Mesendoderm (in vitro differentiated cells): Measurements from ENCODE around the gene SSBP3.

ENCODE experiments used
- DNase-seq: peaks from one replicate; pipeline ENCODE4 v3.0.0; 2013
- H2AK5ac ChIP-seq: 2 replicates; pipeline ENCODE4 v1.6.1; 2013; ENCODE audit warnings: low read length, inconsistent platforms
- H2BK120ac ChIP-seq: 2 replicates; pipeline ENCODE4 v1.6.1; 2013; ENCODE audit warnings: low read depth, mild to moderate bottlenecking, low read length, moderate library complexity, mixed read lengths
- H2BK15ac ChIP-seq: replicated peaks from 2 replicates; pipeline ENCODE4 v1.6.1; 2013; ENCODE audit warnings: low read depth, mild to moderate bottlenecking, moderate library complexity
- H2BK5ac ChIP-seq: 2 replicates; pipeline ENCODE4 v1.6.1; 2013; ENCODE audit warnings: low read length, inconsistent platforms
- H3K18ac ChIP-seq: 2 replicates; pipeline ENCODE4 v1.6.1; 2013; ENCODE audit warnings: mild to moderate bottlenecking, low read length, mixed read lengths
- H3K23ac ChIP-seq: one replicate; pipeline ENCODE4 v1.6.1; 2013; ENCODE audit warnings: low read length
- H3K27ac ChIP-seq: 2 replicates; pipeline ENCODE4 v1.5.1; 2013; ENCODE audit warnings: low read depth, mild to moderate bottlenecking, inconsistent platforms, low read length, moderate library complexity
- H3K27me3 ChIP-seq: 2 replicates; pipeline ENCODE4 v1.6.1; 2013; ENCODE audit warnings: low read length, control low read depth, mild to moderate bottlenecking, inconsistent platforms; ENCODE audit not compliant: insufficient read depth, poor library complexity
- H3K36me3 ChIP-seq: 2 replicates; pipeline ENCODE4 v1.6.1; 2013; ENCODE audit warnings: low read length, inconsistent platforms; ENCODE audit not compliant: control insufficient read depth, insufficient read depth
- H3K4ac ChIP-seq: one replicate; pipeline ENCODE4 v1.6.1; 2013; ENCODE audit warnings: low read depth, mild to moderate bottlenecking, low read length, moderate library complexity
- H3K4me1 ChIP-seq: 2 replicates; pipeline ENCODE4 v1.6.1; 2013; ENCODE audit warnings: low read depth, low read length, inconsistent platforms; ENCODE audit not compliant: control insufficient read depth
- H3K4me2 ChIP-seq: 2 replicates; pipeline ENCODE4 v1.6.1; 2013; ENCODE audit warnings: low read length
- H3K4me3 ChIP-seq: 2 replicates; pipeline ENCODE4 v1.5.1; 2013; ENCODE audit warnings: mild to moderate bottlenecking, low read length
- H3K56ac ChIP-seq: one replicate; pipeline ENCODE4 v1.6.1; 2013; ENCODE audit warnings: low read length
- H3K79me1 ChIP-seq: 2 replicates; pipeline ENCODE4 v1.6.1; 2013; ENCODE audit warnings: low read length, inconsistent platforms
- H3K79me2 ChIP-seq: 2 replicates; pipeline ENCODE4 v1.6.1; 2013; ENCODE audit warnings: mild to moderate bottlenecking, low read length; ENCODE audit not compliant: control insufficient read depth, insufficient read depth
- H3K9ac ChIP-seq: 2 replicates; pipeline ENCODE4 v1.6.1; 2013; ENCODE audit warnings: low read length, inconsistent platforms
- H4K5ac ChIP-seq: one replicate; pipeline ENCODE4 v1.6.1; 2013; ENCODE audit warnings: low read length
- H4K8ac ChIP-seq: one replicate; pipeline ENCODE4 v1.6.1; 2013; ENCODE audit warnings: low read depth, mild to moderate bottlenecking, control low read depth, low read length, moderate library complexity
- WGBS: extraction: QIAGEN DNeasy Blood & Tissue Kit; methylation state at CpG from one replicate; pipeline ENCODE4 v1.1.7; 2013; ENCODE audit warnings: low lambda C conversion rate, missing lambda C conversion rate; ENCODE audit not compliant: insufficient coverage; ENCODE audit errors: extremely low coverage; 5-methylcytosine and 5-hydroxymethylcytosine counted together

The SSBP3 gene

DNA sequence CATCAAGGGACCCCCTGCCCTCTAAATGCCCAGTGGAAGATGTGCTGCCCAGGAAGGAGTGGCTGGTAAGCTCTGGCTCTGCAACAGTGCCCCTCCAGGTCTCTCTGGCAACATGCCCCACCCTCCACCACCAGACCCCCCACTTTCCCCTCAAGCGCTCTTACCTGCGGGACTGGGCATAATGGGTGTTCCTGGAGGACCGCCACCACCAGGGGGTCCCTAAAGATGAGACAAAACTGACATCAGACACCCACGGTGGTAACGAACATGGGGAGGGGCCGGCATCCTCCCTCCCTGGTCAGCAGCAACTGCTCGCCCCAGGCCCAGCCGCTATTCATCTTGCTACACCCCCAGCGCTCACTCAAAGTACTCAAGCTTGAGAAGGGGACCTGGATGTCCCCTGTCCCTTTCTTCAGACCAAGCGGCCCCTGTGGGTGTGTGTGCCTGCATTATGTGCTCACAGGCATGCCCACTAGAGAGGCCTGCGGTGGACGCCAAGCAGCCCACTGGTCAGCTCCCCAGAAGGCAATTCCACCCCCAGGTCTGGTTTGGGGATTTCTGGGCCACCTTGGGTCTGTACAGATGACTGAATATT lies 165.4 kb downstream of the SSBP3 start:
- H3K56ac ChIP-seq, result no peak overlapping the region
- no peak overlapping the region for H3K4me3 ChIP-seq
- no peak overlapping the region for H2BK5ac ChIP-seq
- no peak overlapping the region for H3K4ac ChIP-seq
- no peak overlapping the region for H4K8ac ChIP-seq
- H3K27ac ChIP-seq, result no peak overlapping the region
- H3K18ac ChIP-seq, result no peak overlapping the region
- H2AK5ac ChIP-seq, result no peak overlapping the region
- no peak overlapping the region for H2BK120ac ChIP-seq
- no peak overlapping the region for H3K4me2 ChIP-seq
- peaks cover 24% of the 10 kb centered on the region for H3K36me3 ChIP-seq
- DNase-seq, result no peak
- H3K79me2 ChIP-seq, result no peaks in the 10 kb centered on the region
- no peak overlapping the region for H3K9ac ChIP-seq
- no peak overlapping the region for H3K23ac ChIP-seq
- no peak overlapping the region for H4K5ac ChIP-seq
- H3K4me1 ChIP-seq, result no peaks in the 10 kb centered on the region
- WGBS, result no CpG with 5 or more reads among the region's 12 CpGs
- no peak overlapping the region for H2BK15ac ChIP-seq
- H3K79me1 ChIP-seq, result no peaks in the 10 kb centered on the region
- H3K27me3 ChIP-seq, result no peaks in the 10 kb centered on the region

DNA sequence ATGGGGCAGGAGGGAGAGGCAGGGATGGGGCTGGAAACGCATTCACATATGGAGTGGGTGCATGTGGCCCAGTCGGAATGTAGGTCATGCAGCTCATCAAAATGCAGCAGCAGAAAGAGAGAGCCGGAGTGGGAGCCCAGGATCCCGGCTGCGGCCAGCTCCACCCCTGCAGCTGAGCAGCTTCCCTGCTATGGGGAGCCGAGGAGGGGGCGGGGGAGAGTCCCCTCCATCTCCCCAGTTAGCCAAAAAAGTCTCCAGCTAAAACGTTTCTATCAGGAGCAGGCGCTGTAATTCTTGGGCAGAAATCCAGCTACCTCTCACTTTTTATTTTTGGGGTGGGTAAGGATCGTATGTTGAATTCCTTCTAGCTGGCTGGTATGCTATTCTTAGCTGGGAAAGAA lies 166.6 kb downstream of the SSBP3 start:
- Histone ChIP-seq H3K23ac (no peak overlapping the region), H3K27ac (no peak overlapping the region), H3K4me1 (no peaks in the 10 kb centered on the region), H3K56ac (no peak overlapping the region), H3K4ac (no peak overlapping the region), H2BK5ac (no peak overlapping the region), H3K4me2 (no peak overlapping the region), H3K79me1 (no peaks in the 10 kb centered on the region), H4K5ac (no peak overlapping the region), H4K8ac (no peak overlapping the region), H3K79me2 (no peaks in the 10 kb centered on the region), H3K9ac (no peak overlapping the region), H2BK120ac (no peak overlapping the region), H3K4me3 (no peak overlapping the region), H3K27me3 (no peaks in the 10 kb centered on the region), H3K36me3 (peaks cover 20% of the 10 kb centered on the region), H3K18ac (no peak overlapping the region), H2AK5ac (no peak overlapping the region), H2BK15ac (no peak overlapping the region)
- no peak for DNase-seq
- WGBS, result no CpG with 5 or more reads among the region's 10 CpGs

DNA sequence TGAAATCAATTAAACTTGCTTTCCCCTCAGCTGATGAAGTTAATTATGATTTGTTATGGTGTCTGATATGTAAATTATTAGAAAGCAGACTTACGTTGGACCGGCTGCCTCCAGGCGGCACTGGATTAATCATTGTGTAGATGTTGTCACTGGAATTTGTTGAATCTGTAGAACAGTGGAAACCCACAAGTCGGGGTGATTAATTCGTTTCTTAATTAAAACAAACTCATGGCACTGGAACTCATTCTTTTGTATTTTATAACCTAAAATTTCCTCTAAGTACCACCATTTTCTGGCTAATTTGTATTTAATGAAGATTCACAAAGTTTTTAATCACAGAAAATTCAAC lies 167.2 kb downstream of the SSBP3 start:
- H3K36me3 ChIP-seq, result peaks cover 20% of the 10 kb centered on the region

DNA sequence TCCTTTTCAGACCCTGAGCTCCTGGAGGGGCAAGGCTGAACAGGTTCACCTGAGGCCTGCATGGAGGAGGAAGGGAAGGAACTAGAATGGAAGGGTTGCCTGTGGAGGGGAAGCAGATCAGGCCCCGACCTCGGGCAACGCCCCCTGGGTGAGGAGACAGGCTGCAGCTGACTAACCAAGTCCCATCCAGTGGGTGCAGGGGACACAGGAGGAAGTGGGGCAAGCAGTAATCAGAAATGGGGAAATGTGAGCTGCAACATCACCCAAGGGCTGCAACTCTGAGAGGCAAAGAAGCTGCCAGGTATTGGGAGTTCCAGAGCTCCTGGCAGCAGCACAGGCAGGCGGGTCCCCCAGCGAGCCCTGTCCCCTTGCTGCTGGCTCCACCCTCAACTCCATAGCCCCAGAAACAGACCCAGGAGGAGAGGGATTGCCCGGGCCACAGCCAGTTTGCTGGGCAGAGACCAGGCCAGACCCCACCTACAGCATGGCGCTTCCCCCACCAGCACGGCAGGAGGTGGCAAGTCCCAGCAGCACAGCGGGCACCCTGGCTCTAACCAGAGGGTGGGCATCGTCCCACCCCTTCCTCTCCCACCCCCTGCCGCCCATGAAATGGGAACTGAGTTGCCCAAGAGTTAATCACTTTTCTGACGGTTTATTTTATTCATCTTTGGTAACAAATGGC lies 167.7 kb downstream of the SSBP3 start:
- Histone ChIP-seq H3K27ac (no peak overlapping the region), H3K79me1 (no peaks in the 10 kb centered on the region), H3K79me2 (no peaks in the 10 kb centered on the region), H3K36me3 (peaks cover 19% of the 10 kb centered on the region), H3K27me3 (no peaks in the 10 kb centered on the region), H3K4me2 (no peak overlapping the region), H2BK5ac (no peak overlapping the region), H2BK15ac (no peak overlapping the region), H2AK5ac (no peak overlapping the region), H3K9ac (no peak overlapping the region), H3K4me1 (no peaks in the 10 kb centered on the region), H2BK120ac (no peak overlapping the region), H3K23ac (no peak overlapping the region), H4K5ac (no peak overlapping the region), H3K56ac (no peak overlapping the region), H3K4me3 (no peak overlapping the region), H4K8ac (no peak overlapping the region), H3K18ac (no peak overlapping the region), H3K4ac (no peak overlapping the region)
- no peak for DNase-seq
- no CpG with 5 or more reads among the region's 12 CpGs for WGBS

More for the DNA sequence above, 167.2 kb downstream of the SSBP3 start:
- no peak overlapping the region for H3K9ac ChIP-seq
- H4K8ac ChIP-seq, result no peak overlapping the region
- no peak overlapping the region for H3K18ac ChIP-seq
- H2BK120ac ChIP-seq, result no peak overlapping the region
- no peaks in the 10 kb centered on the region for H3K79me1 ChIP-seq
- no peak overlapping the region for H3K4me3 ChIP-seq
- H3K56ac ChIP-seq, result no peak overlapping the region
- H3K4me2 ChIP-seq, result no peak overlapping the region
- no peak overlapping the region for H4K5ac ChIP-seq
- H3K4me1 ChIP-seq, result no peaks in the 10 kb centered on the region
- no peak overlapping the region for H3K23ac ChIP-seq
- no peak overlapping the region for H3K4ac ChIP-seq
- H2BK5ac ChIP-seq, result no peak overlapping the region
- DNase-seq, result no peak
- no peaks in the 10 kb centered on the region for H3K79me2 ChIP-seq
- no CpG with 5 or more reads among the region's 5 CpGs for WGBS
- H2BK15ac ChIP-seq, result no peak overlapping the region
- no peak overlapping the region for H3K27ac ChIP-seq
- H2AK5ac ChIP-seq, result no peak overlapping the region
- no peaks in the 10 kb centered on the region for H3K27me3 ChIP-seq

DNA sequence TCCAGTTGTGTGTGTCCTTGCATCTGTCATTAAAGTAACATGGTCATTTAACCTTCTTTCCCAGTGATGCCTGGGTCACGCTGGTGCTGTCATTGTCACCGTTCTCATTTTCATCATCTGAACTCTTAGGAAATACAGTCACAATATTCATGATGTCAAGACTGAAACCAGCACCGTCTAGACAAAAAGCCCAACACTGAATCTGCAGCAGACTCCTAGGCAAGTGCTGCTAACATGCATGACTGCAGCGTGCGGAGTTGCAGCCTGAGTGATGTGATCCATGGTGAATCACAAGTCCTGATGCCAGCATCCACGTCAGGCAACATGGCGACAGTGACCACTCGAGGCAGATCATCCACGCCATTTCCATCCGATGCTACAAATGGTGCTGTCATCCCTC lies 168.6 kb downstream of the SSBP3 start:
- H2BK15ac ChIP-seq, result no peak overlapping the region
- H3K27ac ChIP-seq, result no peak overlapping the region
- H3K4me2 ChIP-seq, result no peak overlapping the region
- no peak overlapping the region for H2BK120ac ChIP-seq
- H2AK5ac ChIP-seq, result no peak overlapping the region
- no peak overlapping the region for H3K18ac ChIP-seq
- no peak overlapping the region for H3K23ac ChIP-seq
- H3K56ac ChIP-seq, result no peak overlapping the region
- no peak overlapping the region for H4K5ac ChIP-seq
- no peaks in the 10 kb centered on the region for H3K79me2 ChIP-seq
- no peaks in the 10 kb centered on the region for H3K79me1 ChIP-seq
- H4K8ac ChIP-seq, result no peak overlapping the region
- no peaks in the 10 kb centered on the region for H3K27me3 ChIP-seq
- WGBS, result no CpG with 5 or more reads among the region's 10 CpGs
- peaks cover 18% of the 10 kb centered on the region for H3K36me3 ChIP-seq
- no peak overlapping the region for H3K4me3 ChIP-seq
- DNase-seq, result no peak
- H3K4ac ChIP-seq, result no peak overlapping the region
- no peaks in the 10 kb centered on the region for H3K4me1 ChIP-seq
- no peak overlapping the region for H3K9ac ChIP-seq
- no peak overlapping the region for H2BK5ac ChIP-seq

DNA sequence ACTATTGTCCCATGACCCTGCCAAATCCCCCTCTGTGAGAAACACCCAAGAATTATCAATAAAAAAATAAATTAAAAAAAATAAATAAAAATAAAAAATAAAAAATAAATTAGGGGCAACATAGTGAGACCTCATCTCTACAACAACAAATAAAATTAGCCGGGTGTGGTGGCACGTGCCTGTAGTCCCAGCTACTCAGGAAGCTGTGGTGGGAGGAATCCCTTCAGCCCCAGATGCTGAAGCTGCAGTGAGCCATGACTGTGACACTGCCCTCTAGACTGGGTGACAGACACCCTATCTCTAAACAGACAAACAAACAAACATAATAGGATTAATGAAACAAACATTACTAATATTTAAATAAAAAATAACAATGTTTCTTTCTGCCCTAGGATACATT lies 171.9 kb downstream of the SSBP3 start:
- Histone ChIP-seq H3K36me3 (peaks cover 17% of the 10 kb centered on the region), H3K4ac (no peak overlapping the region), H4K5ac (no peak overlapping the region), H3K4me3 (no peak overlapping the region), H3K9ac (no peak overlapping the region), H3K4me2 (no peak overlapping the region), H3K18ac (no peak overlapping the region), H3K56ac (no peak overlapping the region), H2BK120ac (no peak overlapping the region), H2BK15ac (no peak overlapping the region), H3K23ac (no peak overlapping the region), H2BK5ac (no peak overlapping the region), H2AK5ac (no peak overlapping the region), H4K8ac (no peak overlapping the region), H3K4me1 (no peaks in the 10 kb centered on the region), H3K79me1 (no peaks in the 10 kb centered on the region), H3K27ac (no peak overlapping the region), H3K79me2 (no peaks in the 10 kb centered on the region), H3K27me3 (no peaks in the 10 kb centered on the region)
- DNase-seq, result no peak
- WGBS, result no CpG with 5 or more reads among the region's 2 CpGs
